Measurements from ENCODE around the gene SIRT1.

- no peak for TF ChIP-seq POLR2A (IDR thresholded peaks at IDR 0.05)
- no peak for TF ChIP-seq CTCF (IDR thresholded peaks at IDR 0.05)
These were observed 47.5 kb upstream of the SIRT1 start for GRCh38 chr10:67836972-67837371.

All from testis (tissue), 2 donors.